Measurements from ENCODE around the gene LBP. TPM values are rescaled to one million over a fixed set of nuclear protein-coding genes. Genes with fewer than 3 reads are reported as not detected.

Gene LBP
- total and polyA plus RNA-seq, 2 of the 13 experiments (the other 11 are each of a cell fraction or from before 2014, with no cell fraction given): 0.07 to 0.20 TPM

DNA sequence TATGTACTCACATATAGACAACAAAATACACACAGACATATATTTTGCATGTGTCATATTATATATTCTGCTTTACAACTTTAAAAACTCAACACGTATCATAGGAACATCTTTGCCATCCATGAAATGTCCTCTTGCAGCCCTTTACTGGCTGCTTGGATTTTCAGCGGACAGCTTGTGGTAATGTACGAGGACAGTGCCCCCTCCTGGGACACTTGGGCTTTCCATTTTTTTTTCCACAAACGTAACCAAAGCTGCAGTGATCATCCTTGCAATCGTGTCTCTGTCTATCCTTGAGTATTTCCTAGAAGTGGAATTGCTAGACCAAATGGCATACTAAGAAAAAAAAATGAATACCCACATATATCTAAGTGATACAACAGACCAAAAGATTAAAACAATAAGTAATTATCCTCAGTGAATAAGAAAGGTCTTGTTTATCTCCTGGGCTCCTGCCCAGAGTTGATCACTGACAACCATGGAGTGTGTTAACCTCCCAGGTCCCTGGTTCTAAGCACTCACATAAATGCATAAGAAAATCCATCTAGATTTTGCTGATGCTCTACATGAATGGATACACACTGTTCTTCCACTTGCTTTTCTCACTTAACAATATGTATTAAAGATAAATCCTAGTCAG, 24.2 kb upstream of the LBP start (continued):
- TF ChIP-seq, protein P1, sequence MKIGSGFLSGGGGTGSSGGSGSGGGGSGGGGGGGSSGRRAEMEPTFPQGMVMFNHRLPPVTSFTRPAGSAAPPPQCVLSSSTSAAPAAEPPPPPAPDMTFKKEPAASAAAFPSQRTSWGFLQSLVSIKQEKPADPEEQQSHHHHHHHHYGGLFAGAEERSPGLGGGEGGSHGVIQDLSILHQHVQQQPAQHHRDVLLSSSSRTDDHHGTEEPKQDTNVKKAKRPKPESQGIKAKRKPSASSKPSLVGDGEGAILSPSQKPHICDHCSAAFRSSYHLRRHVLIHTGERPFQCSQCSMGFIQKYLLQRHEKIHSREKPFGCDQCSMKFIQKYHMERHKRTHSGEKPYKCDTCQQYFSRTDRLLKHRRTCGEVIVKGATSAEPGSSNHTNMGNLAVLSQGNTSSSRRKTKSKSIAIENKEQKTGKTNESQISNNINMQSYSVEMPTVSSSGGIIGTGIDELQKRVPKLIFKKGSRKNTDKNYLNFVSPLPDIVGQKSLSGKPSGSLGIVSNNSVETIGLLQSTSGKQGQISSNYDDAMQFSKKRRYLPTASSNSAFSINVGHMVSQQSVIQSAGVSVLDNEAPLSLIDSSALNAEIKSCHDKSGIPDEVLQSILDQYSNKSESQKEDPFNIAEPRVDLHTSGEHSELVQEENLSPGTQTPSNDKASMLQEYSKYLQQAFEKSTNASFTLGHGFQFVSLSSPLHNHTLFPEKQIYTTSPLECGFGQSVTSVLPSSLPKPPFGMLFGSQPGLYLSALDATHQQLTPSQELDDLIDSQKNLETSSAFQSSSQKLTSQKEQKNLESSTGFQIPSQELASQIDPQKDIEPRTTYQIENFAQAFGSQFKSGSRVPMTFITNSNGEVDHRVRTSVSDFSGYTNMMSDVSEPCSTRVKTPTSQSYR (CRISPR knock-in tag; IDR thresholded peaks at IDR 0.05; ENCODE audit: borderline replicate concordance): no peak
- TF ChIP-seq ZNF616 (CRISPR knock-in tag; IDR thresholded peaks at IDR 0.05; ENCODE audit: low read depth): no peak
- TF ChIP-seq, protein P2, sequence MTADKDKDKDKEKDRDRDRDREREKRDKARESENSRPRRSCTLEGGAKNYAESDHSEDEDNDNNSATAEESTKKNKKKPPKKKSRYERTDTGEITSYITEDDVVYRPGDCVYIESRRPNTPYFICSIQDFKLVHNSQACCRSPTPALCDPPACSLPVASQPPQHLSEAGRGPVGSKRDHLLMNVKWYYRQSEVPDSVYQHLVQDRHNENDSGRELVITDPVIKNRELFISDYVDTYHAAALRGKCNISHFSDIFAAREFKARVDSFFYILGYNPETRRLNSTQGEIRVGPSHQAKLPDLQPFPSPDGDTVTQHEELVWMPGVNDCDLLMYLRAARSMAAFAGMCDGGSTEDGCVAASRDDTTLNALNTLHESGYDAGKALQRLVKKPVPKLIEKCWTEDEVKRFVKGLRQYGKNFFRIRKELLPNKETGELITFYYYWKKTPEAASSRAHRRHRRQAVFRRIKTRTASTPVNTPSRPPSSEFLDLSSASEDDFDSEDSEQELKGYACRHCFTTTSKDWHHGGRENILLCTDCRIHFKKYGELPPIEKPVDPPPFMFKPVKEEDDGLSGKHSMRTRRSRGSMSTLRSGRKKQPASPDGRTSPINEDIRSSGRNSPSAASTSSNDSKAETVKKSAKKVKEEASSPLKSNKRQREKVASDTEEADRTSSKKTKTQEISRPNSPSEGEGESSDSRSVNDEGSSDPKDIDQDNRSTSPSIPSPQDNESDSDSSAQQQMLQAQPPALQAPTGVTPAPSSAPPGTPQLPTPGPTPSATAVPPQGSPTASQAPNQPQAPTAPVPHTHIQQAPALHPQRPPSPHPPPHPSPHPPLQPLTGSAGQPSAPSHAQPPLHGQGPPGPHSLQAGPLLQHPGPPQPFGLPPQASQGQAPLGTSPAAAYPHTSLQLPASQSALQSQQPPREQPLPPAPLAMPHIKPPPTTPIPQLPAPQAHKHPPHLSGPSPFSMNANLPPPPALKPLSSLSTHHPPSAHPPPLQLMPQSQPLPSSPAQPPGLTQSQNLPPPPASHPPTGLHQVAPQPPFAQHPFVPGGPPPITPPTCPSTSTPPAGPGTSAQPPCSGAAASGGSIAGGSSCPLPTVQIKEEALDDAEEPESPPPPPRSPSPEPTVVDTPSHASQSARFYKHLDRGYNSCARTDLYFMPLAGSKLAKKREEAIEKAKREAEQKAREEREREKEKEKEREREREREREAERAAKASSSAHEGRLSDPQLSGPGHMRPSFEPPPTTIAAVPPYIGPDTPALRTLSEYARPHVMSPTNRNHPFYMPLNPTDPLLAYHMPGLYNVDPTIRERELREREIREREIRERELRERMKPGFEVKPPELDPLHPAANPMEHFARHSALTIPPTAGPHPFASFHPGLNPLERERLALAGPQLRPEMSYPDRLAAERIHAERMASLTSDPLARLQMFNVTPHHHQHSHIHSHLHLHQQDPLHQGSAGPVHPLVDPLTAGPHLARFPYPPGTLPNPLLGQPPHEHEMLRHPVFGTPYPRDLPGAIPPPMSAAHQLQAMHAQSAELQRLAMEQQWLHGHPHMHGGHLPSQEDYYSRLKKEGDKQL (CRISPR knock-in tag; IDR thresholded peaks at IDR 0.05; ENCODE audit: low read depth): no peak
- TF ChIP-seq, protein P3, sequence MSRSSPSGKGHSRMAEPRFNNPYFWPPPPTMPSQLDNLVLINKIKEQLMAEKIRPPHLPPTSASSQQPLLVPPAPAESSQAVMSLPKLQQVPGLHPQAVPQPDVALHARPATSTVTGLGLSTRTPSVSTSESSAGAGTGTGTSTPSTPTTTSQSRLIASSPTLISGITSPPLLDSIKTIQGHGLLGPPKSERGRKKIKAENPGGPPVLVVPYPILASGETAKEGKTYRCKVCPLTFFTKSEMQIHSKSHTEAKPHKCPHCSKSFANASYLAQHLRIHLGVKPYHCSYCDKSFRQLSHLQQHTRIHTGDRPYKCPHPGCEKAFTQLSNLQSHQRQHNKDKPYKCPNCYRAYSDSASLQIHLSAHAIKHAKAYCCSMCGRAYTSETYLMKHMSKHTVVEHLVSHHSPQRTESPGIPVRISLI (CRISPR knock-in tag; IDR thresholded peaks at IDR 0.05; ENCODE audit: borderline replicate concordance): peak; percentile 78; the same call in 1 of the 2 replicates
